ENCODE results near the gene KYNU. TPM values are rescaled to one million over a fixed set of nuclear protein-coding genes. Genes with fewer than 3 reads are reported as not detected.
A peak's percentile ranks its signal among the peaks of the same experiment; 100 is the strongest.
"Not testable (repeated sequence)": the region's sequence is repeated elsewhere in the genome, so short reads cannot be mapped to it uniquely, and the experiment has no call there.

Gene KYNU
- total and polyA plus RNA-seq, 3 experiments from 2014 or later, result 0.20 TPM; not detected in 2

- Mint-ChIP-seq H3K4me3 (no peak overlapping the region), H3K36me3 (no peaks in the 10 kb centered on the region), H3K9me3 (peaks cover 0 to 2% (median 0%) of the 10 kb centered on the region in 5 donors), H3K27ac (no peak overlapping the region), H3K4me1 (no peaks in the 10 kb centered on the region), H3K27me3 (peaks cover 2 to 6% of the 10 kb centered on the region in 2 donors)
- no peaks in the 10 kb centered on the region for H3K27me3 ChIP-seq (ENCODE audit: insufficient read depth, low read length, poor library complexity, severe bottlenecking)
- no peak overlapping the region for H3K27ac ChIP-seq (ENCODE audit: low read depth, low read length)
- H3K4me1 ChIP-seq (ENCODE audit: insufficient read depth, low read length), result no peaks in the 10 kb centered on the region
- ChIA-PET POLR2A (no interaction called here), CTCF (no interaction called here)
- no peak for DNase-seq
- H3K36me3 ChIP-seq (ENCODE audit: insufficient read depth, low read length), result no peaks in the 10 kb centered on the region
- no peaks in the 10 kb centered on the region for H3K9me3 ChIP-seq (ENCODE audit: low read length)
- H3K4me3 ChIP-seq (ENCODE audit: low read length), result no peak overlapping the region
Observed at GRCh38 chr2:142866426-142866825, 11.0 kb upstream of the KYNU start.

- Mint-ChIP-seq H3K4me1 (no peaks in the 10 kb centered on the region), H3K27ac (no peak overlapping the region), H3K4me3 (no peak overlapping the region), H3K9me3 (peaks cover 0 to 2% (median 0%) of the 10 kb centered on the region in 5 donors), H3K36me3 (no peaks in the 10 kb centered on the region), H3K27me3 (peaks cover 2 to 6% of the 10 kb centered on the region in 2 donors)
- H3K27me3 ChIP-seq (ENCODE audit: insufficient read depth, low read length, poor library complexity, severe bottlenecking), result no peaks in the 10 kb centered on the region
- no peak overlapping the region for H3K4me3 ChIP-seq (ENCODE audit: low read length)
- no peaks in the 10 kb centered on the region for H3K36me3 ChIP-seq (ENCODE audit: insufficient read depth, low read length)
- no peak for DNase-seq
- no peaks in the 10 kb centered on the region for H3K4me1 ChIP-seq (ENCODE audit: insufficient read depth, low read length)
- POLR2A ChIA-PET, result no interaction called here
- CTCF ChIA-PET, result no interaction called here
- H3K27ac ChIP-seq (ENCODE audit: low read depth, low read length), result no peak overlapping the region
- no peaks in the 10 kb centered on the region for H3K9me3 ChIP-seq (ENCODE audit: low read length)
Observed at GRCh38 chr2:142867136-142867535, 10.3 kb upstream of the KYNU start.

- ChIA-PET CTCF (no interaction called here), POLR2A (no interaction called here)
- H3K27ac ChIP-seq (ENCODE audit: low read depth, low read length), result no peak overlapping the region
Observed at GRCh38 chr2:142868229-142868762, 9.2 kb upstream of the KYNU start.

GRCh38 chr2:142869065-142869460 is 8.4 kb upstream of the KYNU start:
- H3K4me1 Mint-ChIP-seq; DNase-seq; H3K9me3 ChIP-seq (ENCODE audit: low read length); H3K4me3 ChIP-seq (ENCODE audit: low read length); CTCF ChIA-PET; H3K27ac ChIP-seq (ENCODE audit: low read depth, low read length); H3K27me3 Mint-ChIP-seq; H3K9me3 Mint-ChIP-seq; H3K36me3 Mint-ChIP-seq; POLR2A ChIA-PET; H3K27ac Mint-ChIP-seq; H3K4me3 Mint-ChIP-seq; H3K27me3 ChIP-seq (ENCODE audit: insufficient read depth, low read length, poor library complexity, severe bottlenecking); H3K4me1 ChIP-seq (ENCODE audit: insufficient read depth, low read length); H3K36me3 ChIP-seq (ENCODE audit: insufficient read depth, low read length): not testable (repeated sequence)

More at GRCh38 chr2:142868229-142868762, 9.2 kb upstream of the KYNU start:
- no peak for DNase-seq
- Histone ChIP-seq H3K4me1 (ENCODE audit: insufficient read depth, low read length) (no peaks in the 10 kb centered on the region), H3K36me3 (ENCODE audit: insufficient read depth, low read length) (no peaks in the 10 kb centered on the region), H3K9me3 (ENCODE audit: low read length) (no peaks in the 10 kb centered on the region), H3K4me3 (ENCODE audit: low read length) (no peak overlapping the region), H3K27me3 (ENCODE audit: insufficient read depth, low read length, poor library complexity, severe bottlenecking) (no peaks in the 10 kb centered on the region)
- H3K4me3 Mint-ChIP-seq, result no peak overlapping the region
- no peak overlapping the region for H3K27ac Mint-ChIP-seq
- H3K4me1 Mint-ChIP-seq, result no peaks in the 10 kb centered on the region
- H3K9me3 Mint-ChIP-seq, result peaks cover 0 to 2% (median 0%) of the 10 kb centered on the region in 5 donors
- no peaks in the 10 kb centered on the region for H3K36me3 Mint-ChIP-seq
- H3K27me3 Mint-ChIP-seq, result peaks cover 0 to 6% of the 10 kb centered on the region in 2 donors

GRCh38 chr2:142869461-142870106 is 7.9 kb upstream of the KYNU start:
- H3K4me1 ChIP-seq (ENCODE audit: insufficient read depth, low read length), result no peaks in the 10 kb centered on the region
- ChIA-PET CTCF (no interaction called here), POLR2A (no interaction called here)
- no peaks in the 10 kb centered on the region for H3K4me1 Mint-ChIP-seq
- H3K4me3 ChIP-seq (ENCODE audit: low read length), result no peak overlapping the region
- H3K9me3 Mint-ChIP-seq, result peaks cover 0 to 2% (median 0%) of the 10 kb centered on the region in 5 donors
- H3K27me3 ChIP-seq (ENCODE audit: insufficient read depth, low read length, poor library complexity, severe bottlenecking), result no peaks in the 10 kb centered on the region
- H3K27ac ChIP-seq (ENCODE audit: low read depth, low read length), result no peak overlapping the region
- no peak overlapping the region for H3K4me3 Mint-ChIP-seq
- H3K9me3 ChIP-seq (ENCODE audit: low read length), result no peaks in the 10 kb centered on the region
- H3K36me3 Mint-ChIP-seq, result no peaks in the 10 kb centered on the region
- H3K36me3 ChIP-seq (ENCODE audit: insufficient read depth, low read length), result no peaks in the 10 kb centered on the region
- peaks cover 0 to 8% of the 10 kb centered on the region in 2 donors for H3K27me3 Mint-ChIP-seq
- no peak for DNase-seq
- no peak overlapping the region for H3K27ac Mint-ChIP-seq

GRCh38 chr2:142870526-142870925 is 6.9 kb upstream of the KYNU start:
- CTCF ChIA-PET, result no interaction called here

GRCh38 chr2:142871396-142871795 is 6.1 kb upstream of the KYNU start:
- ChIA-PET POLR2A (no interaction called here), CTCF (no interaction called here)
- Histone ChIP-seq H3K9me3 (ENCODE audit: low read length) (no peaks in the 10 kb centered on the region), H3K27ac (ENCODE audit: low read depth, low read length) (no peak overlapping the region), H3K4me3 (ENCODE audit: low read length) (no peak overlapping the region), H3K27me3 (ENCODE audit: insufficient read depth, low read length, poor library complexity, severe bottlenecking) (no peaks in the 10 kb centered on the region), H3K4me1 (ENCODE audit: insufficient read depth, low read length) (no peaks in the 10 kb centered on the region), H3K36me3 (ENCODE audit: insufficient read depth, low read length) (no peaks in the 10 kb centered on the region)
- Mint-ChIP-seq H3K27me3 (peaks cover 0 to 8% of the 10 kb centered on the region in 2 donors), H3K27ac (no peak overlapping the region), H3K9me3 (peaks cover 0 to 2% (median 0%) of the 10 kb centered on the region in 5 donors), H3K4me1 (no peaks in the 10 kb centered on the region), H3K36me3 (no peaks in the 10 kb centered on the region), H3K4me3 (no peak overlapping the region)
- DNase-seq, result no peak

More at GRCh38 chr2:142870526-142870925, 6.9 kb upstream of the KYNU start:
- peak overlapping the region in 1 of 8 donors; percentile 40 for H3K27ac Mint-ChIP-seq
- H3K27ac ChIP-seq (ENCODE audit: low read depth, low read length), result no peak overlapping the region
- H3K4me3 ChIP-seq (ENCODE audit: low read length), result no peak overlapping the region
- H3K36me3 Mint-ChIP-seq, result no peaks in the 10 kb centered on the region
- POLR2A ChIA-PET, result no interaction called here
- peaks cover 0 to 2% (median 0%) of the 10 kb centered on the region in 5 donors for H3K9me3 Mint-ChIP-seq
- H3K36me3 ChIP-seq (ENCODE audit: insufficient read depth, low read length), result no peaks in the 10 kb centered on the region
- no peak for DNase-seq
- no peak overlapping the region for H3K4me3 Mint-ChIP-seq
- H3K27me3 Mint-ChIP-seq, result peaks cover 0 to 8% of the 10 kb centered on the region in 2 donors
- H3K27me3 ChIP-seq (ENCODE audit: insufficient read depth, low read length, poor library complexity, severe bottlenecking), result no peaks in the 10 kb centered on the region
- H3K4me1 Mint-ChIP-seq, result no peaks in the 10 kb centered on the region
- no peaks in the 10 kb centered on the region for H3K4me1 ChIP-seq (ENCODE audit: insufficient read depth, low read length)
- H3K9me3 ChIP-seq (ENCODE audit: low read length), result no peaks in the 10 kb centered on the region

GRCh38 chr2:142872882-142873724 is 4.4 kb upstream of the KYNU start:
- no peaks in the 10 kb centered on the region for H3K4me1 Mint-ChIP-seq
- H3K27ac ChIP-seq (ENCODE audit: low read depth, low read length), result no peak overlapping the region
- POLR2A ChIA-PET, result no interaction called here

More at GRCh38 chr2:142872882-142873724, 4.4 kb upstream of the KYNU start:
- no peaks in the 10 kb centered on the region for H3K36me3 Mint-ChIP-seq
- H3K27me3 Mint-ChIP-seq, result peaks cover 0 to 5% of the 10 kb centered on the region in 2 donors
- Histone ChIP-seq H3K36me3 (ENCODE audit: insufficient read depth, low read length) (no peaks in the 10 kb centered on the region), H3K9me3 (ENCODE audit: low read length) (no peaks in the 10 kb centered on the region), H3K4me3 (ENCODE audit: low read length) (no peak overlapping the region), H3K4me1 (ENCODE audit: insufficient read depth, low read length) (no peaks in the 10 kb centered on the region), H3K27me3 (ENCODE audit: insufficient read depth, low read length, poor library complexity, severe bottlenecking) (no peaks in the 10 kb centered on the region)
- DNase-seq, result no peak
- no peak overlapping the region for H3K27ac Mint-ChIP-seq
- H3K4me3 Mint-ChIP-seq, result no peak overlapping the region
- peaks cover 0 to 2% (median 0%) of the 10 kb centered on the region in 5 donors for H3K9me3 Mint-ChIP-seq
- CTCF ChIA-PET, result no interaction called here
